Parathyroid adenoma (tissue), 2 donors: ENCODE results near the gene PIGU.

Source experiments
- H2AFZ ChIP-seq: fragments of 300-600 bp; sonication (generic); one replicate; pipeline ENCODE4 v1.7.0; 2017; ENCODE audit warnings: antibody characterized with exemption, mild to moderate bottlenecking
- H3K27ac ChIP-seq: fragments of 300-600 bp; sonication (generic); one replicate; pipeline ENCODE4 v1.7.0; 2017
- H3K27me3 ChIP-seq: fragments of 300-600 bp; sonication (generic); one replicate; pipeline ENCODE4 v1.7.0; 2017; ENCODE audit warnings: low read length; ENCODE audit not compliant: control insufficient read depth, insufficient read depth
- H3K36me3 ChIP-seq: fragments of 300-600 bp; sonication (generic); one replicate; pipeline ENCODE4 v1.7.0; 2017; ENCODE audit warnings: low read length; ENCODE audit not compliant: control insufficient read depth, insufficient read depth
- H3K4me1 ChIP-seq: fragments of 300-600 bp; sonication (generic); one replicate; pipeline ENCODE4 v1.7.0; 2017; ENCODE audit warnings: control low read depth
- H3K4me2 ChIP-seq: fragments of 300-600 bp; sonication (generic); one replicate; pipeline ENCODE4 v1.7.0; 2017; ENCODE audit warnings: low read length
- H3K4me3 ChIP-seq: fragments of 300-600 bp; sonication (generic); one replicate; pipeline ENCODE4 v1.7.0; 2017; ENCODE audit warnings: low read depth, low read length
- H3K79me2 ChIP-seq: fragments of 300-600 bp; sonication (generic); one replicate; pipeline ENCODE4 v1.7.0; 2017; ENCODE audit warnings: control low read depth
- H3K9ac ChIP-seq: fragments of 300-600 bp; sonication (generic); one replicate; pipeline ENCODE4 v1.7.0; 2017; ENCODE audit warnings: mild to moderate bottlenecking
- H3K9me3 ChIP-seq: fragments of 300-600 bp; sonication (generic); one replicate; pipeline ENCODE4 v1.7.0; 2017; ENCODE audit warnings: low read length; ENCODE audit not compliant: control insufficient read depth
- TF ChIP-seq, protein P1 (sequence below): fragments of 300-600 bp; sonication (generic); IDR thresholded peaks from one replicate; pipeline ENCODE4 v1.7.0; 2017; ENCODE audit warnings: antibody characterized with exemption, mild to moderate bottlenecking
- donor health status: primary hyperparathyroidism.

PIGU gene

DNA sequence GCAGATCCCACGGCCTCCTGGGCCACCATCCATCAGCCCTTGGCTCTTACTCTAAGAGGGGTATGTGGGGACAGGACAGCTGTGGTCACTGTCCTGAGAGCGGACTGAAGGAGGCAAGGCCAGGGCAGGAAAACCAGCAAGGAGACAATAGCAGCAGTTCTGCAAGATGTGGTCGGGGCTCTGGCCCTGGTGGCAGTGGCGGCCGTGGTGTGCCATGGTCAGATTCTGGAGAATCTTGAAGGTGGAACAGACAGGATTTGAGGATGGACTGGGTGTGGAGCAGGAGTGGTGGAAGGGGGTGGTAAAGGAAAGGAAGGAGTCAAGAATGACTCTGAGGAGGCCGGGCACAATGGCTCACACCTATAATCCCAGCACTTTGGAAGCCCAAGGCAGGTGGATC lies 124.3 kb downstream of the PIGU start:
- Histone ChIP-seq H3K27ac (no peak overlapping the region), H3K9ac (no peak overlapping the region), H3K9me3 (no peaks in the 10 kb centered on the region), H3K27me3 (no peaks in the 10 kb centered on the region), H2AFZ (no peak overlapping the region), H3K4me1 (peaks cover 7% of the 10 kb centered on the region), H3K4me2 (no peak overlapping the region), H3K79me2 (no peaks in the 10 kb centered on the region), H3K4me3 (no peak overlapping the region), H3K36me3 (no peaks in the 10 kb centered on the region)
- TF ChIP-seq, protein P1, sequence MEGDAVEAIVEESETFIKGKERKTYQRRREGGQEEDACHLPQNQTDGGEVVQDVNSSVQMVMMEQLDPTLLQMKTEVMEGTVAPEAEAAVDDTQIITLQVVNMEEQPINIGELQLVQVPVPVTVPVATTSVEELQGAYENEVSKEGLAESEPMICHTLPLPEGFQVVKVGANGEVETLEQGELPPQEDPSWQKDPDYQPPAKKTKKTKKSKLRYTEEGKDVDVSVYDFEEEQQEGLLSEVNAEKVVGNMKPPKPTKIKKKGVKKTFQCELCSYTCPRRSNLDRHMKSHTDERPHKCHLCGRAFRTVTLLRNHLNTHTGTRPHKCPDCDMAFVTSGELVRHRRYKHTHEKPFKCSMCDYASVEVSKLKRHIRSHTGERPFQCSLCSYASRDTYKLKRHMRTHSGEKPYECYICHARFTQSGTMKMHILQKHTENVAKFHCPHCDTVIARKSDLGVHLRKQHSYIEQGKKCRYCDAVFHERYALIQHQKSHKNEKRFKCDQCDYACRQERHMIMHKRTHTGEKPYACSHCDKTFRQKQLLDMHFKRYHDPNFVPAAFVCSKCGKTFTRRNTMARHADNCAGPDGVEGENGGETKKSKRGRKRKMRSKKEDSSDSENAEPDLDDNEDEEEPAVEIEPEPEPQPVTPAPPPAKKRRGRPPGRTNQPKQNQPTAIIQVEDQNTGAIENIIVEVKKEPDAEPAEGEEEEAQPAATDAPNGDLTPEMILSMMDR, result no peak

DNA sequence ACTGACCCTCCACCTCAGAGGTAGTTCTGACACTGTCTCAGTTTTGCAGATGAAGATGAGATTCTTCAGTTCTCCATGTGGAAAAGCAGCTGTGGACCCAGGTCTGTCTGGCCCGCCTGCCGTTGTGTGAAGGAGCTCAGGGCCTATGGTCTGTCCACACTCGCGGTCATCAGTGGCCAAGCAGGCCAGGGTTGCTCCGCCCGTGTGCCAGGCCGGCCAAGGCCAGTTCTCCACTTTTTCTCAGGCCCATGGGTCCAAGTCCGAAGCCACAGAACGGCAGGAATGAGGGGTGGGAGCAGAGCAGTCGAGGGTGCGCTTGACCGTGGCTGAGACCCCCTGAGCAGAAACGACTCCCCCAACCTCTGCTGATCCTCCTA lies 127.0 kb downstream of the PIGU start:
- Histone ChIP-seq H3K9me3 (no peaks in the 10 kb centered on the region), H2AFZ (peak overlapping the region; percentile 50), H3K4me3 (no peak overlapping the region), H3K79me2 (no peaks in the 10 kb centered on the region), H3K36me3 (no peaks in the 10 kb centered on the region), H3K4me1 (peaks cover 7% of the 10 kb centered on the region), H3K4me2 (no peak overlapping the region), H3K27me3 (no peaks in the 10 kb centered on the region), H3K27ac (no peak overlapping the region), H3K9ac (no peak overlapping the region)
- TF ChIP-seq, protein P1, result no peak

DNA sequence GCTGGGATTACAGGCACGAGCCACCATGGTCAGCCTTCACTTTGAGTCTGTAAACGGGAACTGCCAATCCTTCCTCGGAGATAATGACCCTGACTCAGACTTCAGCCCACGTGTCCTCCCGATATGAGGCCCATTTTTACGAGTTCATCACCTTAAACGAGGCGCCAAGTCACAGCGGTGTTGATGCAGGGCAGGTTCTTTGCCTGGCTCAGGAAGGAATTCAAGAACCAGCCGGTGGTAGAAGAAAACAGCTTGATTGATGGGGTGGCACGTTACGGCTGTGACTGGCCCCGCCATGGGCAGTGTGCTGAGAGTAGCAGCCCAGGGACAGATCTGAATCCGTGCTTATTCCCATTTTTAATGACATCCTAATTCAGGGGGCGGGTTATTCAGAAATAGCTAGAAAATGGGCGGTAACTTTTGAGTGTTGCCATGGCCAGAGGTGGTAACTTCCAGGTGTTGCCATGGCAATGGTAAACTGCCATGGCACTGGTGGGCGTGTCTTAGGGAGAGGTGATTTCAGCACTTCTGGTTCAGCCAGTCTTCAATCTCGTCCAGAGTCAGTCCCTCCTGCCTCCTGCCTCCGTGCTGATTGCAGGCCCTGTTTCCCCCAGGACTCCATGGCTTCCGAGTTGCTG lies 127.5 kb downstream of the PIGU start:
- Histone ChIP-seq H3K9me3 (no peaks in the 10 kb centered on the region), H3K79me2 (no peaks in the 10 kb centered on the region), H3K4me2 (no peak overlapping the region), H3K4me1 (peaks cover 7% of the 10 kb centered on the region), H3K4me3 (no peak overlapping the region), H3K36me3 (no peaks in the 10 kb centered on the region), H3K27me3 (no peaks in the 10 kb centered on the region), H3K27ac (no peak overlapping the region), H3K9ac (no peak overlapping the region), H2AFZ (peak overlapping the region; percentile 50)
- TF ChIP-seq, protein P1, result no peak

DNA sequence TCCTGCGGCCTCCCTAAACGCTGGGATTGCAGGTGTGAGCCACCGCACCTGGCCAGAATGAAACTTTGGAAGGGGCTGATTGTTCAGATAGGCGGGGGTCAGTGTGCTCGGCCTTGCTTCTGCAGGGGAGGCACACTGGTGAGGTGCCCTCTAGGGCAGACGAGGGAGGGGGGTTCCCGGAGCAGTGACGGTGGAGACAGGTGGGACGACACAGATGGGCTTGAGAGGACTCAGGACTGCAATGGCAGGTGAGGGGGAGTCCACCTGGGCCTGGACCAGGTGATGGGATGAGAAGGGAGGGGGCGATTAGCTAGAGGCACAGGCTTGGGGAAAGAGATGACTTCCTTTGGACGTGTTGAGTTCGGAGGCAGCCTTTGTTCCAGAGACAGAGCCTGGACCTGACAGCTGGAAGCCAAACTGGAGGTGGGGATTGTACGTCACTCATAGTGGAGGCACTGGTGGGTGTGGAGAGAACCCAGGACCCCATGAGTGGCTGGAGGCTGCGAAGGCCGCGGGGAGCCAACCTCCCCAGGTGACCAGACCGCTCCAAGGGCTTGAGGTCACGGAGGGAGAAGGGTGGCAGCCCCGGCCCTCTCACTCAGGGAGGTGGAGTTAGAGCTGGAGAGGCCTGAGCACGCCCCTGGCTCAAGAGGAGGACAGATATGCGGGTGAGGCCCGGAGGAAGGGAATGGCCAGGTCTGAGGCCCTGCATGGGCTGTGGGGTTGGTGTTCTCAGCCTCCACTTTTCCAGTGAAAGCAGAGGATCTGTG lies 128.9 kb downstream of the PIGU start:
- Histone ChIP-seq H3K79me2 (no peaks in the 10 kb centered on the region), H3K27ac (no peak overlapping the region), H3K4me3 (no peak overlapping the region), H3K4me1 (peaks cover 7% of the 10 kb centered on the region), H2AFZ (no peak overlapping the region), H3K9me3 (no peaks in the 10 kb centered on the region), H3K27me3 (no peaks in the 10 kb centered on the region), H3K36me3 (no peaks in the 10 kb centered on the region), H3K9ac (no peak overlapping the region), H3K4me2 (no peak overlapping the region)
- TF ChIP-seq, protein P1, result no peak
